HepG2 (cell line): ENCODE measurements around the gene SERPINE3.

Experiments used
- AKAP8 ChIP-seq: sonication (generic); formaldehyde crosslinking; IDR thresholded peaks from 2 replicates; pipeline ENCODE4 v1.5.1; 2020; ENCODE audit warnings: mild to moderate bottlenecking, missing genetic modification reagents
- CBX5 ChIP-seq: sonication (generic); formaldehyde crosslinking; IDR thresholded peaks from 2 replicates; pipeline ENCODE4 v1.4.0; 2020; ENCODE audit warnings: missing genetic modification reagents, borderline replicate concordance
- CEBPG ChIP-seq: IDR thresholded peaks from 2 replicates; pipeline ENCODE4 v1.6.1; 2016
- EP300 ChIP-seq, 3 experiments: sonication (generic) in 1 of 3; formaldehyde crosslinking in 1 of 3; IDR thresholded peaks; 2 replicates each; pipeline versions ENCODE4 v1.5.1 to v1.6.1; 2011 to 2020; ENCODE audit warnings: low read depth in 2 of 3, low read length in 2 of 3, borderline replicate concordance in 1 of 3, improper control_type of control experiment in 1 of 3, mild to moderate bottlenecking in 1 of 3, missing genetic modification reagents in 1 of 3, moderate library complexity in 1 of 3
- FOXA1 ChIP-seq, 2 experiments: fragments of 450-650 bp in 1 of 2; sonication (generic) in 1 of 2; formaldehyde crosslinking in 1 of 2; IDR thresholded peaks; 2 replicates each; pipeline versions ENCODE4 v1.4.0 to v1.6.1; 2016 to 2020; ENCODE audit warnings: missing genetic modification reagents in 1 of 2
- FOXM1 ChIP-seq: sonication (generic); formaldehyde crosslinking; IDR thresholded peaks from 2 replicates; pipeline ENCODE4 v1.5.0; 2020; ENCODE audit warnings: missing genetic modification reagents
- GATA4 ChIP-seq: sonication (generic); IDR thresholded peaks from 2 replicates; pipeline ENCODE4 v1.6.1; 2016; ENCODE audit warnings: antibody characterized with exemption, low read depth, borderline replicate concordance
- NBN ChIP-seq: fragments of 450-650 bp; conservative IDR thresholded peaks from 2 replicates; pipeline ENCODE4 v1.6.1; 2017
- POLR2A ChIP-seq, 2 experiments: IDR thresholded peaks; 2 replicates each; pipeline ENCODE4 v1.6.1; 2011; ENCODE audit warnings: low read depth in 2 of 2, low read length in 2 of 2, mild to moderate bottlenecking in 1 of 2, moderate library complexity in 1 of 2; ENCODE audit not compliant: insufficient read depth in 1 of 2
- TMF1 ChIP-seq: sonication (generic); formaldehyde crosslinking; IDR thresholded peaks from 2 replicates; pipeline ENCODE4 v1.8.1; 2022; ENCODE audit warnings: low read depth, missing genetic modification reagents
- ZNF549 ChIP-seq: sonication (generic); formaldehyde crosslinking; IDR thresholded peaks from 2 replicates; pipeline ENCODE4 v1.5.0; 2020; ENCODE audit warnings: missing genetic modification reagents
- TF ChIP-seq, protein P1 (sequence below): sonication (generic); formaldehyde crosslinking; IDR thresholded peaks from 2 replicates; pipeline ENCODE4 v1.5.0; 2020; ENCODE audit warnings: mild to moderate bottlenecking, missing genetic modification reagents, moderate library complexity
- TF ChIP-seq, protein P2 (sequence below): sonication (generic); formaldehyde crosslinking; IDR thresholded peaks from 2 replicates; pipeline ENCODE4 v1.4.0; 2020; ENCODE audit warnings: low read depth, mild to moderate bottlenecking, missing genetic modification reagents
- TF ChIP-seq, protein P3 (sequence below): sonication (generic); formaldehyde crosslinking; IDR thresholded peaks from 2 replicates; pipeline ENCODE4 v1.4.0; 2020; ENCODE audit warnings: missing genetic modification reagents, mild to moderate bottlenecking, borderline replicate concordance

DNA sequence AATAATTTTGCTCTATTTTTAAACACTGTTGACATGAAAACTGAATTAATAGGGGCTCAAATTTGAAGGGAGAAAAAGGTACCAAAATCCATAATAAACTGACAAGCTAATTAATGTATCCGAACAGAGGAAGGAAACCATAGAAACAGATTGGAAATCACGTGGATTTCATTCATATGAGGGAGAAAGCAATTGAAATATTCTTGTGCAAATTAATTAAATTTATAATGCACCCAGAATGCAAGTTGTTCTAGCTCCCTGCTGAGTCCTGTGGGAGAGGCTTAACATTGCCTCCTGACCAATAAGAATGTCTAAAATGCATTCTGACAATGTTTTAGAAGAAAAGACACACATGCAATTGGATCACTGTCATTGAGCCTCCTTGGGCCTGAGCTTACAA, 17.7 kb upstream of the SERPINE3 start:
- no peak for TF ChIP-seq GATA4
- TF ChIP-seq POLR2A (IDR thresholded peaks at IDR 0.05; ENCODE audit: insufficient read depth in 1 of 2, low read depth in 2 of 2, low read length in 2 of 2): no peak
- TF ChIP-seq, protein P1, sequence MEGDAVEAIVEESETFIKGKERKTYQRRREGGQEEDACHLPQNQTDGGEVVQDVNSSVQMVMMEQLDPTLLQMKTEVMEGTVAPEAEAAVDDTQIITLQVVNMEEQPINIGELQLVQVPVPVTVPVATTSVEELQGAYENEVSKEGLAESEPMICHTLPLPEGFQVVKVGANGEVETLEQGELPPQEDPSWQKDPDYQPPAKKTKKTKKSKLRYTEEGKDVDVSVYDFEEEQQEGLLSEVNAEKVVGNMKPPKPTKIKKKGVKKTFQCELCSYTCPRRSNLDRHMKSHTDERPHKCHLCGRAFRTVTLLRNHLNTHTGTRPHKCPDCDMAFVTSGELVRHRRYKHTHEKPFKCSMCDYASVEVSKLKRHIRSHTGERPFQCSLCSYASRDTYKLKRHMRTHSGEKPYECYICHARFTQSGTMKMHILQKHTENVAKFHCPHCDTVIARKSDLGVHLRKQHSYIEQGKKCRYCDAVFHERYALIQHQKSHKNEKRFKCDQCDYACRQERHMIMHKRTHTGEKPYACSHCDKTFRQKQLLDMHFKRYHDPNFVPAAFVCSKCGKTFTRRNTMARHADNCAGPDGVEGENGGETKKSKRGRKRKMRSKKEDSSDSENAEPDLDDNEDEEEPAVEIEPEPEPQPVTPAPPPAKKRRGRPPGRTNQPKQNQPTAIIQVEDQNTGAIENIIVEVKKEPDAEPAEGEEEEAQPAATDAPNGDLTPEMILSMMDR (CRISPR knock-in tag): no peak
- TF ChIP-seq AKAP8: no peak
- TF ChIP-seq NBN: no peak
- TF ChIP-seq CBX5 (CRISPR knock-in tag): no peak
- TF ChIP-seq, protein P2, sequence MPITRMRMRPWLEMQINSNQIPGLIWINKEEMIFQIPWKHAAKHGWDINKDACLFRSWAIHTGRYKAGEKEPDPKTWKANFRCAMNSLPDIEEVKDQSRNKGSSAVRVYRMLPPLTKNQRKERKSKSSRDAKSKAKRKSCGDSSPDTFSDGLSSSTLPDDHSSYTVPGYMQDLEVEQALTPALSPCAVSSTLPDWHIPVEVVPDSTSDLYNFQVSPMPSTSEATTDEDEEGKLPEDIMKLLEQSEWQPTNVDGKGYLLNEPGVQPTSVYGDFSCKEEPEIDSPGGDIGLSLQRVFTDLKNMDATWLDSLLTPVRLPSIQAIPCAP: no peak
- TF ChIP-seq FOXA1 (IDR thresholded peaks at IDR 0.05): no peak
- no peak for TF ChIP-seq FOXA1 (CRISPR knock-in tag; IDR thresholded peaks at IDR 0.05)
- TF ChIP-seq FOXM1 (CRISPR knock-in tag): no peak
- TF ChIP-seq CEBPG (CRISPR knock-in tag): no peak
- TF ChIP-seq, protein P3, sequence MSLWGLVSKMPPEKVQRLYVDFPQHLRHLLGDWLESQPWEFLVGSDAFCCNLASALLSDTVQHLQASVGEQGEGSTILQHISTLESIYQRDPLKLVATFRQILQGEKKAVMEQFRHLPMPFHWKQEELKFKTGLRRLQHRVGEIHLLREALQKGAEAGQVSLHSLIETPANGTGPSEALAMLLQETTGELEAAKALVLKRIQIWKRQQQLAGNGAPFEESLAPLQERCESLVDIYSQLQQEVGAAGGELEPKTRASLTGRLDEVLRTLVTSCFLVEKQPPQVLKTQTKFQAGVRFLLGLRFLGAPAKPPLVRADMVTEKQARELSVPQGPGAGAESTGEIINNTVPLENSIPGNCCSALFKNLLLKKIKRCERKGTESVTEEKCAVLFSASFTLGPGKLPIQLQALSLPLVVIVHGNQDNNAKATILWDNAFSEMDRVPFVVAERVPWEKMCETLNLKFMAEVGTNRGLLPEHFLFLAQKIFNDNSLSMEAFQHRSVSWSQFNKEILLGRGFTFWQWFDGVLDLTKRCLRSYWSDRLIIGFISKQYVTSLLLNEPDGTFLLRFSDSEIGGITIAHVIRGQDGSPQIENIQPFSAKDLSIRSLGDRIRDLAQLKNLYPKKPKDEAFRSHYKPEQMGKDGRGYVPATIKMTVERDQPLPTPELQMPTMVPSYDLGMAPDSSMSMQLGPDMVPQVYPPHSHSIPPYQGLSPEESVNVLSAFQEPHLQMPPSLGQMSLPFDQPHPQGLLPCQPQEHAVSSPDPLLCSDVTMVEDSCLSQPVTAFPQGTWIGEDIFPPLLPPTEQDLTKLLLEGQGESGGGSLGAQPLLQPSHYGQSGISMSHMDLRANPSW (CRISPR knock-in tag): no peak
- TF ChIP-seq EP300 (IDR thresholded peaks at IDR 0.05; ENCODE audit: low read depth in 2 of 2, low read length in 2 of 2): no peak
- no peak for TF ChIP-seq EP300 (CRISPR knock-in tag; IDR thresholded peaks at IDR 0.05; ENCODE audit: borderline replicate concordance)
- TF ChIP-seq TMF1 (CRISPR knock-in tag): no peak
- TF ChIP-seq ZNF549 (CRISPR knock-in tag): no peak
